GM23248 (cell line): ENCODE measurements around the gene CDK14.

Experiments used
- EZH2 ChIP-seq: fragments of 200-600 bp; sonication (generic); IDR thresholded peaks from 2 replicates; pipeline ENCODE4 v1.6.1; 2018; ENCODE audit warnings: antibody characterized with exemption, mild to moderate bottlenecking; ENCODE audit not compliant: insufficient read depth, poor library complexity, severe bottlenecking
- EZH2phosphoT487 ChIP-seq: fragments of 200-600 bp; sonication (generic); IDR thresholded peaks from 2 replicates; pipeline ENCODE4 v1.6.1; 2018; ENCODE audit warnings: antibody characterized with exemption, moderate library complexity, mild to moderate bottlenecking, low read depth; ENCODE audit not compliant: insufficient read depth

GRCh38 chr7:90988996-90989765, 393.1 kb downstream of the CDK14 start:
- TF ChIP-seq EZH2 (no peak), EZH2phosphoT487 (no peak)
